GM12878 (cell line): ENCODE data around the gene AMHR2. TPM values are rescaled to one million over a fixed set of nuclear protein-coding genes. Genes with fewer than 3 reads are reported as not detected.

ENCODE experiments used
- BHLHE40 ChIP-seq, 2 experiments: fragments of 450-650 bp in 1 of 2; IDR thresholded peaks; 2 replicates each; pipeline ENCODE4 v1.6.1; 2011 to 2017; ENCODE audit warnings: low read depth in 2 of 2, borderline replicate concordance in 1 of 2, improper control_type of control experiment in 1 of 2, low read length in 1 of 2, mild to moderate bottlenecking in 1 of 2
- FOXK2 ChIP-seq: fragments of 450-650 bp; IDR thresholded peaks from 2 replicates; pipeline ENCODE4 v1.6.1; 2017; ENCODE audit warnings: mild to moderate bottlenecking, moderate library complexity
- IKZF1 ChIP-seq: fragments of 450-650 bp; conservative IDR thresholded peaks from 2 replicates; pipeline ENCODE4 v1.6.1; 2017; ENCODE audit warnings: antibody characterized with exemption, mild to moderate bottlenecking
- KAT2A ChIP-seq: conservative IDR thresholded peaks from 2 replicates; pipeline ENCODE4 v1.6.1; 2011; ENCODE audit warnings: low read depth, low read length; ENCODE audit not compliant: control insufficient read depth
- NFYA ChIP-seq: IDR thresholded peaks from 2 replicates; pipeline ENCODE4 v1.6.1; 2011; ENCODE audit warnings: low read depth, mild to moderate bottlenecking, low read length, improper control_type of control experiment, borderline replicate concordance
- NR2C1 ChIP-seq: fragments of 450-650 bp; IDR thresholded peaks from 2 replicates; pipeline ENCODE4 v1.6.1; 2017; ENCODE audit warnings: antibody characterized with exemption, mild to moderate bottlenecking, moderate library complexity
- RAD51 ChIP-seq: fragments of 450-650 bp; IDR thresholded peaks from 2 replicates; pipeline ENCODE4 v1.6.1; 2016; ENCODE audit warnings: moderate library complexity, mild to moderate bottlenecking, inconsistent platforms
- SMAD1 ChIP-seq: fragments of 450-650 bp; IDR thresholded peaks from 2 replicates; pipeline ENCODE4 v1.6.1; 2018; ENCODE audit warnings: mild to moderate bottlenecking, low read depth; ENCODE audit not compliant: partially characterized antibody
- SMAD5 ChIP-seq: IDR thresholded peaks from 2 replicates; pipeline ENCODE4 v1.6.1; 2016; ENCODE audit warnings: antibody characterized with exemption, low read depth
- SREBF1 ChIP-seq: IDR thresholded peaks from 2 replicates; pipeline ENCODE4 v1.6.1; 2012; ENCODE audit warnings: mild to moderate bottlenecking, low read length
- TARDBP ChIP-seq: IDR thresholded peaks from 2 replicates; pipeline ENCODE4 v1.6.1; 2016; ENCODE audit warnings: borderline replicate concordance
- WRNIP1 ChIP-seq: IDR thresholded peaks from 2 replicates; pipeline ENCODE4 v1.6.1; 2011; ENCODE audit warnings: low read depth, low read length, improper control_type of control experiment, borderline replicate concordance
- ZNF207 ChIP-seq: fragments of 450-650 bp; IDR thresholded peaks from 2 replicates; pipeline ENCODE4 v1.6.1; 2014; ENCODE audit warnings: antibody characterized with exemption, mild to moderate bottlenecking, borderline replicate concordance
- ZNF217 ChIP-seq: fragments of 450-650 bp; IDR thresholded peaks from 2 replicates; pipeline ENCODE4 v1.6.1; 2017; ENCODE audit warnings: antibody characterized with exemption, mild to moderate bottlenecking
- polyA plus RNA-seq, 11 experiments: library from polyadenylated mRNA; depleted of rRNA in 4 of 11; unstranded in 6 of 11; stranded (reverse) in 5 of 11; fragments of >200 nt; fragmentation: Nextera tagmentation in 4 of 11; fragmentation: Illumina TruSeq in 1 of 11; extraction: Ambion mirVana in 4 of 11; extraction: Trizol in 1 of 11; gene quantifications; 1 replicate in 1 of 11; 2 replicates in 10 of 11; pipeline versions ENCODE4 v1.2.1 to v1.2.3, GENCODE V29; 2011 to 2016; ENCODE audit warnings: inconsistent platforms in 2 of 11, missing spikeins in 2 of 11, low read depth in 1 of 11
- total RNA-seq, 4 experiments: library from RNA; depleted of rRNA in 3 of 4; stranded (reverse); fragments of >200 nt in 3 of 4; fragmentation: Illumina TruSeq in 1 of 4; extraction: Trizol in 1 of 4; gene quantifications; 2 replicates each; pipeline versions ENCODE4 v1.2.1 to v1.2.3, GENCODE V29; 2013 to 2021
- TF ChIP-seq, protein P1 (sequence below): fragments of 450-650 bp; IDR thresholded peaks from 2 replicates; pipeline ENCODE4 v1.6.1; 2018; ENCODE audit warnings: borderline replicate concordance, mild to moderate bottlenecking; ENCODE audit not compliant: partially characterized antibody
- TF ChIP-seq, protein P2 (sequence below): fragments of 450-650 bp; conservative IDR thresholded peaks from 2 replicates; pipeline ENCODE4 v1.6.1; 2017; ENCODE audit warnings: mild to moderate bottlenecking, moderate library complexity
- TF ChIP-seq, protein P3 (sequence below): fragments of 450-650 bp; IDR thresholded peaks from 2 replicates; pipeline ENCODE4 v1.6.1; 2017; ENCODE audit warnings: mild to moderate bottlenecking, moderate library complexity
- TF ChIP-seq, protein P4 (sequence below): IDR thresholded peaks from 2 replicates; pipeline ENCODE4 v1.6.1; 2011; ENCODE audit warnings: borderline replicate concordance, low read depth, mild to moderate bottlenecking, moderate library complexity, low read length; ENCODE audit not compliant: insufficient read depth, poor library complexity, severe bottlenecking
- TF ChIP-seq, protein P5 (sequence below): IDR thresholded peaks from 2 replicates; pipeline ENCODE4 v1.6.1; 2011; ENCODE audit warnings: low read depth, low read length, improper control_type of control experiment, borderline replicate concordance

Gene AMHR2
- total and polyA plus RNA-seq, 10 of the 15 experiments (the other 5 are each of a cell fraction or from before 2014, with no cell fraction given) = 0.06 TPM; not detected in 9

DNA sequence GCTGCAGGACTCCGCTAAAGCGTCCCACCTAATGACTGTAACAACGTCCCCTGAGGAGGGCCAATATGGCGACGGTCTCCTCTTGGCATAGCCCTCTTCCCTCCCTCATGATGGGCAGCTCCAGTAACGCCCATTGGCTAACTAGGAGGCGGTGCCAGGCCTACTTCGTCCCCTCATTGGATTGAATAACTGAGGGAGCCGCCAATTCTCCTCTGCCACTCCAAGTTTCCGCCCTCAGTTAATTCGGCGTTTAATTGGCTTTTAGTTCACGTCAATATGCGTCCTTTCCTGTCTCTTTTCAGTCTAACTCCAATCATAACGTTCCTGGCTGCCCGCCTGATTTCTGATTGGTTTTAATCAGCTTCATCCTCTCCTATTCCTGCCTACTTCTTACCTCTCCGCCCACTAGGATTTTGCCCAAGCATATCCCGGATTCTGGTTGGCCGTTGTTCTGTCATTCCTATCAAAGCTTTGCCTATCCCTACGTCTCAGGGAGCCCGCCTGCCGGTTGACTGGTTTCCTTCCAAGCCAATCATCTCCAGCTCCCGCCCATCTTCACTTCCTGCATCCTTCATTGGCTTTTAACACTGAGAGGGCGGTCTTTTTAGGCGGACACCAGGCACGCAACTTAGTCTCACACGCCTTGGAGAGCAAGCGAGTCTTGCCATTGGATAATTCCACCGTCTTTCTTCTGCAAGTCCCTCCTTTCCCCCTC, 44.1 kb upstream of the AMHR2 start (continued):
- TF ChIP-seq ZNF207 = no peak
- peak; percentile 79; the same call in 1 of the 2 replicates for TF ChIP-seq SMAD5
- no peak for TF ChIP-seq KAT2A
- TF ChIP-seq NR2C1 = no peak
- no peak; the same call in 1 of the 2 replicates for TF ChIP-seq WRNIP1
- TF ChIP-seq, protein P1, sequence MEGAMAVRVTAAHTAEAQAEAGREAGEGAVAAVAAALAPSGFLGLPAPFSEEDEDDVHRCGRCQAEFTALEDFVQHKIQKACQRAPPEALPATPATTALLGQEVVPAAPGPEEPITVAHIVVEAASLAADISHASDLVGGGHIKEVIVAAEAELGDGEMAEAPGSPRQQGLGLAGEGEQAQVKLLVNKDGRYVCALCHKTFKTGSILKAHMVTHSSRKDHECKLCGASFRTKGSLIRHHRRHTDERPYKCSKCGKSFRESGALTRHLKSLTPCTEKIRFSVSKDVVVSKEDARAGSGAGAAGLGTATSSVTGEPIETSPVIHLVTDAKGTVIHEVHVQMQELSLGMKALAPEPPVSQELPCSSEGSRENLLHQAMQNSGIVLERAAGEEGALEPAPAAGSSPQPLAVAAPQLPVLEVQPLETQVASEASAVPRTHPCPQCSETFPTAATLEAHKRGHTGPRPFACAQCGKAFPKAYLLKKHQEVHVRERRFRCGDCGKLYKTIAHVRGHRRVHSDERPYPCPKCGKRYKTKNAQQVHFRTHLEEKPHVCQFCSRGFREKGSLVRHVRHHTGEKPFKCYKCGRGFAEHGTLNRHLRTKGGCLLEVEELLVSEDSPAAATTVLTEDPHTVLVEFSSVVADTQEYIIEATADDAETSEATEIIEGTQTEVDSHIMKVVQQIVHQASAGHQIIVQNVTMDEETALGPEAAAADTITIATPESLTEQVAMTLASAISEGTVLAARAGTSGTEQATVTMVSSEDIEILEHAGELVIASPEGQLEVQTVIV = peak; percentile 95
- TF ChIP-seq RAD51 = no peak
- no peak for TF ChIP-seq ZNF217
- peak; percentile 30 to 56; a peak in 1 of 4 replicates for TF ChIP-seq BHLHE40 (IDR thresholded peaks at IDR 0.05; ENCODE audit: borderline replicate concordance in 1 of 2, low read depth in 2 of 2, low read length in 1 of 2)
- TF ChIP-seq, protein P2, sequence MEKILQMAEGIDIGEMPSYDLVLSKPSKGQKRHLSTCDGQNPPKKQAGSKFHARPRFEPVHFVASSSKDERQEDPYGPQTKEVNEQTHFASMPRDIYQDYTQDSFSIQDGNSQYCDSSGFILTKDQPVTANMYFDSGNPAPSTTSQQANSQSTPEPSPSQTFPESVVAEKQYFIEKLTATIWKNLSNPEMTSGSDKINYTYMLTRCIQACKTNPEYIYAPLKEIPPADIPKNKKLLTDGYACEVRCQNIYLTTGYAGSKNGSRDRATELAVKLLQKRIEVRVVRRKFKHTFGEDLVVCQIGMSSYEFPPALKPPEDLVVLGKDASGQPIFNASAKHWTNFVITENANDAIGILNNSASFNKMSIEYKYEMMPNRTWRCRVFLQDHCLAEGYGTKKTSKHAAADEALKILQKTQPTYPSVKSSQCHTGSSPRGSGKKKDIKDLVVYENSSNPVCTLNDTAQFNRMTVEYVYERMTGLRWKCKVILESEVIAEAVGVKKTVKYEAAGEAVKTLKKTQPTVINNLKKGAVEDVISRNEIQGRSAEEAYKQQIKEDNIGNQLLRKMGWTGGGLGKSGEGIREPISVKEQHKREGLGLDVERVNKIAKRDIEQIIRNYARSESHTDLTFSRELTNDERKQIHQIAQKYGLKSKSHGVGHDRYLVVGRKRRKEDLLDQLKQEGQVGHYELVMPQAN = no peak
- TF ChIP-seq IKZF1 = no peak
- TF ChIP-seq, protein P3, sequence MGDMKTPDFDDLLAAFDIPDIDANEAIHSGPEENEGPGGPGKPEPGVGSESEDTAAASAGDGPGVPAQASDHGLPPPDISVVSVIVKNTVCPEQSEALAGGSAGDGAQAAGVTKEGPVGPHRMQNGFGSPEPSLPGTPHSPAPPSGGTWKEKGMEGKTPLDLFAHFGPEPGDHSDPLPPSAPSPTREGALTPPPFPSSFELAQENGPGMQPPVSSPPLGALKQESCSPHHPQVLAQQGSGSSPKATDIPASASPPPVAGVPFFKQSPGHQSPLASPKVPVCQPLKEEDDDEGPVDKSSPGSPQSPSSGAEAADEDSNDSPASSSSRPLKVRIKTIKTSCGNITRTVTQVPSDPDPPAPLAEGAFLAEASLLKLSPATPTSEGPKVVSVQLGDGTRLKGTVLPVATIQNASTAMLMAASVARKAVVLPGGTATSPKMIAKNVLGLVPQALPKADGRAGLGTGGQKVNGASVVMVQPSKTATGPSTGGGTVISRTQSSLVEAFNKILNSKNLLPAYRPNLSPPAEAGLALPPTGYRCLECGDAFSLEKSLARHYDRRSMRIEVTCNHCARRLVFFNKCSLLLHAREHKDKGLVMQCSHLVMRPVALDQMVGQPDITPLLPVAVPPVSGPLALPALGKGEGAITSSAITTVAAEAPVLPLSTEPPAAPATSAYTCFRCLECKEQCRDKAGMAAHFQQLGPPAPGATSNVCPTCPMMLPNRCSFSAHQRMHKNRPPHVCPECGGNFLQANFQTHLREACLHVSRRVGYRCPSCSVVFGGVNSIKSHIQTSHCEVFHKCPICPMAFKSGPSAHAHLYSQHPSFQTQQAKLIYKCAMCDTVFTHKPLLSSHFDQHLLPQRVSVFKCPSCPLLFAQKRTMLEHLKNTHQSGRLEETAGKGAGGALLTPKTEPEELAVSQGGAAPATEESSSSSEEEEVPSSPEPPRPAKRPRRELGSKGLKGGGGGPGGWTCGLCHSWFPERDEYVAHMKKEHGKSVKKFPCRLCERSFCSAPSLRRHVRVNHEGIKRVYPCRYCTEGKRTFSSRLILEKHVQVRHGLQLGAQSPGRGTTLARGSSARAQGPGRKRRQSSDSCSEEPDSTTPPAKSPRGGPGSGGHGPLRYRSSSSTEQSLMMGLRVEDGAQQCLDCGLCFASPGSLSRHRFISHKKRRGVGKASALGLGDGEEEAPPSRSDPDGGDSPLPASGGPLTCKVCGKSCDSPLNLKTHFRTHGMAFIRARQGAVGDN = no peak
- peak; percentile 59 for TF ChIP-seq SREBF1
- TF ChIP-seq FOXK2 = peak; percentile 69
- peak; percentile 78 for TF ChIP-seq NFYA
- peak; percentile 20 for TF ChIP-seq SMAD1
- TF ChIP-seq TARDBP = no peak
- TF ChIP-seq, protein P4, sequence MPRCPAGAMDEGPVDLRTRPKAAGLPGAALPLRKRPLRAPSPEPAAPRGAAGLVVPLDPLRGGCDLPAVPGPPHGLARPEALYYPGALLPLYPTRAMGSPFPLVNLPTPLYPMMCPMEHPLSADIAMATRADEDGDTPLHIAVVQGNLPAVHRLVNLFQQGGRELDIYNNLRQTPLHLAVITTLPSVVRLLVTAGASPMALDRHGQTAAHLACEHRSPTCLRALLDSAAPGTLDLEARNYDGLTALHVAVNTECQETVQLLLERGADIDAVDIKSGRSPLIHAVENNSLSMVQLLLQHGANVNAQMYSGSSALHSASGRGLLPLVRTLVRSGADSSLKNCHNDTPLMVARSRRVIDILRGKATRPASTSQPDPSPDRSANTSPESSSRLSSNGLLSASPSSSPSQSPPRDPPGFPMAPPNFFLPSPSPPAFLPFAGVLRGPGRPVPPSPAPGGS = no peak
- TF ChIP-seq, protein P5, sequence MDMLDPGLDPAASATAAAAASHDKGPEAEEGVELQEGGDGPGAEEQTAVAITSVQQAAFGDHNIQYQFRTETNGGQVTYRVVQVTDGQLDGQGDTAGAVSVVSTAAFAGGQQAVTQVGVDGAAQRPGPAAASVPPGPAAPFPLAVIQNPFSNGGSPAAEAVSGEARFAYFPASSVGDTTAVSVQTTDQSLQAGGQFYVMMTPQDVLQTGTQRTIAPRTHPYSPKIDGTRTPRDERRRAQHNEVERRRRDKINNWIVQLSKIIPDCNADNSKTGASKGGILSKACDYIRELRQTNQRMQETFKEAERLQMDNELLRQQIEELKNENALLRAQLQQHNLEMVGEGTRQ = no peak
